Measurements from ENCODE around the gene MXD3. TPM values are rescaled to one million over a fixed set of nuclear protein-coding genes. Genes with fewer than 3 reads are reported as not detected.
"Not testable (repeated sequence)": the region's sequence is repeated elsewhere in the genome, so short reads cannot be mapped to it uniquely, and the experiment has no call there.

Gene MXD3
- total RNA-seq, 1 experiment from 2014 or later = 38.5 TPM

DNA sequence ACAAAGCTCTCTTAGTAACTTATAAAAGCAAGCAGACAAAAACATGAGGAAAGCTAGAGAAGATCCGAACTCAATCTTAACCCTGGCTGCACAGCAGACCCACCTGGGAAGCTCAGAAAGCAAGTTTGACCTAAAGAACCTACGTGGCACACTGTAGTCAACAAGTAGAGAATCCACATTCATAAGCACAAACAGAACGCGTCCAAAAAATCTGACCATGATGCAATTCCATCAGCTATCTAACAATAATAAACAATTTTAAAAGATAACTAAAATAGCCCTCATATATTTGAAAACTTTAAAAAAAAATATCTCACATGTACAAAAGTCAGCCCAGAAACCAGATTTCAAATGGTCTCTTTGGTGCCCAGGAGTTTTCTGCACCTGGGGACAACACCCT lies 35.1 kb upstream of the MXD3 start:
- DNase-seq (ENCODE audit: low spot score) = no peak
- in situ Hi-C loops (cut with HindIII; ENCODE audit: low sequenced_read_pairs) = loop anchor here (10.0 kb wide), 1 partner anchor 98 kb away; the partner anchor contains the start of gene PRR7

DNA sequence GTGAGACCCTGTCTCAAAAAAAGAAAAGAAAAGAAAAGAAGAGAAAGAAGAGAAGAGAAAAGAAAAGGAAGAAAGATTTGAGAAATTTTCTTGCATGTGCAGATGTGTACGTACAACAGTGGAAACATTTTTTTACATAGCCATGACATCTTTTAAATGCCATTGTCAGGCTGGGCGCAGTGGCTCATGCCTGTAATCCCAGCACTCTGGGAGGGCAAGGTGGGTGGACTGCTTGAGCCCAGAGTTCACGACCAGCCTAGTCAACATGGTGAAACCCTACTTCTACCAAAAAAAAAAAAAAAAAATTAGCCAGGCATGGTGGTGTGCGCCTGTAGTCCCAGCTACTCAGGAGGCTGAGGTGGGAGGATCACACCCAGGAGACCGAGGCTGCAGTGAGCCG lies 33.2 kb upstream of the MXD3 start:
- no peak for DNase-seq (ENCODE audit: low spot score)
- in situ Hi-C loops (cut with HindIII; ENCODE audit: low sequenced_read_pairs) = loop anchor here (10.0 kb wide), 1 partner anchor 100 kb away; the partner anchor contains the start of gene PRR7

DNA sequence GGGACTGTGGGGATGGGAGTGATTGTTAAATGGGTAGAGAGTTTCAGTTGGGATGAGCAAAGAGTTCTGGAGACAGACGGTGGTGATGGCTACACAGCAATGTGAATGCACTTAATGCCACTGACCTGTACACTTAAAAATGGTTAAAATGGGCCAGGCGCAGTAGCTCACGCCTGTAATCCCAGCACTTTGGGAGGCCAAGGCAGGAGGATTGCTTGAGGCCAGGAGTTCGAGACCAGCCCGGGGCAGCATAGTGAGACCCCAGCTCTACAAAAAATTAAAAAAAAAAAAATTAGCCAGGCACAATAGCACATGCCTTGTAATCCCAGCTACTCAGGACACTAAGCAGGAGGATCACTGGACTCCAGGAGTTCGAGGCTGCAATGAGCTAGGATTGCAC lies 32.1 kb upstream of the MXD3 start:
- in situ Hi-C loops (cut with HindIII; ENCODE audit: low sequenced_read_pairs) = loop anchor here (10.0 kb wide), 1 partner anchor 101 kb away; the partner anchor contains the start of gene PRR7
- DNase-seq (ENCODE audit: low spot score) = no peak

DNA sequence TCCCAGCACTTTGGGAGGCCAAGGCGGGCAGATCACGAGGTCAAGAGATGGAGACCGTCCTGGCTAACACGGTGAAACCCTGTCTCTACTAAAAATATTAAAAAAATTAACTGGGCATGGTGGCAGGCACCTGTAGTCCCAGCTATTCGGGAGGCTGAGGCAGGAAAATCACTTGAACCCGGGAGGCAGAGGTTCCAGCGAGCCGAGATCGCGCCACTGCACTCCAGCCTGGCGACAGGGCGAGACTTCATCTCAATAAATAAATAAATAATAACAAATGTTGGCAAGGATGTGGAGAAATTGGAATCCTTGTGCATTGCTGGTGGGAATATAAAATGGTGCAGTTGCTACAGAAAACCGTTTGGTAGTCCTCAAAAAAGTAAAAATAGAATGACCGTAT lies 31.3 kb upstream of the MXD3 start:
- in situ Hi-C loops (cut with HindIII; ENCODE audit: low sequenced_read_pairs) = loop anchor here (10.0 kb wide), 1 partner anchor 102 kb away; the partner anchor contains the start of gene PRR7

DNA sequence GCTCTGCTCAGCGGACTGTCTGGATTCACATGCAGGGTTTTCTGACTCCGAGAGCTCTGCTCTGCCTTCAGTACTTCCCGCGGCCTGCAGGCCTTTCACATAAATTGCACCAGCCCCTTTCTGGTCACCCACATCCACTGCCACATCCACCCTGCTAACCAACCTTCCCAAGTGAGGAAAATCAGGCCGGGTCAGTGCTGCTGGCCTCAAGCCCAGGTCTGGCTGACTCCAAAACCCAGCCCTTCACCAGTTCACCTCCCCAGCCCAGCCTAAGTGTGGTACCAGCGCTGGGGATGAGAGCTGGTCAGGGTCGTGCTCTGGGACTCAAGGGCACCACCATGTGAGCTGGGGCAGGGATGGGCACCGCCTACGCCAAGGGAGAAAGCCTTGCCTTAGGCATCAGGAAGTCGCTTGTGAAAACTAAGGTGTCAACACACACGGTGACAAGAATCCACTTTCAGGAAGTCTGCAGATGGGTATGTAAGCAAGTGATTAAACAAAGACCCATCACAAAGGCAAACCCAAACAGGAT lies 27.5 kb upstream of the MXD3 start:
- no peak for DNase-seq (ENCODE audit: low spot score)
- in situ Hi-C loops (cut with HindIII; ENCODE audit: low sequenced_read_pairs) = no loop called here

More for the DNA sequence above, 31.3 kb upstream of the MXD3 start:
- DNase-seq (ENCODE audit: low spot score) = not testable (repeated sequence)

DNA sequence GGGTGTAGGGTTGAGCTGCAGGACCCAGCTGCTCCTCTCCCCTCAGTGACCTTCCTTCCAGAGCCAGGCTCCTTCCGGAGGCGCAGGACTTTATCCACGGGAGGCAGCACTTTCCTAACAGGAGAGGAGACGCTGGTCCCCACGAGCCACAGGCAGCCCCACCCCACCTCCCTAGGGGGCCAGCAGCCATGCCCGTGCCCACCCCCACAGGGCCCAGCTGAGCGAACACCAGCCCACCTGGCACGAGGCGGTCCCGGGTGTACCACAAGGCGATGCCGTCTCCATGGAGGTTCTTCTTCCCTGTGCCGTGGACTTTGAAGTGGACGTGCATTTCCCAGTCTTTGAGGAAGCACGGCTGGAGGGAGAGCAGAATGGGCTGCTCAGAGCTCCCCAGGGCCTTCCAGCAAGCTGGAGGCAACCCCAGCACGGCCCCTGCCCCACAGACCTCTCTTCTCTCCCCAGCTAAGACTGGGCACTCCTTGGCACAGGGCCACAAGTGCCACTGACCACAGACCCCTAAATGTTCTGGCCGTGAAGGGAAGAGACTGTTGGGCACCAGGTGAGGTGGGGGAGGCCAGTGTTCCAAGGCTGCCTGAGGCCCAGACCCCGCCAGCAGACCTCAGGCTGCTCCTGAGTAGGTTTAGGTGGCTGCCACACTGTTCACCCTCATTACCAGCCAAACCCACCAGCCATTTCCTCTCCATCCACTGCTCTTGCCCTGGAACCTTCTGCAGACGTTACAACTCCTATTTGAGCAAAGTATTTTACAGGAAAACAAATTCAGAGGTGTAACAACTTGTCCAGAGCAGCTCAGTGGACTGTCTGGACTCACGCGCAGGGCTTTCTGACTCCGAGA lies 26.8 kb upstream of the MXD3 start:
- in situ Hi-C loops (cut with HindIII; ENCODE audit: low sequenced_read_pairs) = no loop called here
- no peak for DNase-seq (ENCODE audit: low spot score)

DNA sequence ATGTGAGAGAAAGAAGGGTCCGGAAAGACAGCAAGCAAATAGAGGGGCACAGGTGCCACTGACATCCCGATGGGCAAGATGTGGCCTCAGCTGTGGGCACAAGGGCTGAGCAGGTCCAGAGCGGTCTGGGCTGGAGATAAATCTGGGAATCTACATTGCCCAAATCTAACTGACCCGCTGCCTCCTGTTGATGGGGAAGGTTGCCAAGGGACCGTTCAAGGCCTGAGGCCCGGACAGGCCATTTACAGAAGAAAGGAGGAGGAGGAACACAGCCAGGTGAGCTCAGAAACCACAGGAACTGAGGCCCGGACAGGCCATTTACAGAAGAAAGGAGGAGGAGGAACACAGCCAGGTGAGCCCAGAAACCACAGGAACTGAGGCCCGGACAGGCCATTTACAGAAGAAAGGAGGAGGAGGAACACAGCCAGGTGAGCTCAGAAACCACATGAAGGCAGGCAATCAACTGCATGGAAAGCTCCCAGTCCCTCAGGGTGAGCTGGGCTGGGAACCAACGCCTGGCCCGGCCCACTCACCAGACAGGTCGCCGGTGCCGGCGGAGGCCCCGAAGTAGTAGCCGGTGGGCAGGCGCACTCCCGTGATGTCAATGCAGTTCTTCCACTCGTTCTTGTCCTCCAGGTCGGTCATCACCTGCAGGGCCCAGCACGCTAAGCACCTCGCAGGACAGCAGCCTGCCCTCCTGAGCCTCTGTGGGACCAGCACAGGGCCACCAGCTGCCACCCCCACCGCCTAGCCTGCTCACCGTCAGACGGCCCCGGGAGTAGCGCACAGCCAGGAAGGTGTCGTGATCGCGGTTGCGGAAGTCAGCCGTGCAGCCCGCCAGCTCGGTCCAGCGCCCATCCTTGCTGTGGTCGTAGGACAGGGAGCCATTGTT lies 25.2 kb upstream of the MXD3 start:
- no peak for DNase-seq (ENCODE audit: low spot score)
- in situ Hi-C loops (cut with HindIII; ENCODE audit: low sequenced_read_pairs) = no loop called here

DNA sequence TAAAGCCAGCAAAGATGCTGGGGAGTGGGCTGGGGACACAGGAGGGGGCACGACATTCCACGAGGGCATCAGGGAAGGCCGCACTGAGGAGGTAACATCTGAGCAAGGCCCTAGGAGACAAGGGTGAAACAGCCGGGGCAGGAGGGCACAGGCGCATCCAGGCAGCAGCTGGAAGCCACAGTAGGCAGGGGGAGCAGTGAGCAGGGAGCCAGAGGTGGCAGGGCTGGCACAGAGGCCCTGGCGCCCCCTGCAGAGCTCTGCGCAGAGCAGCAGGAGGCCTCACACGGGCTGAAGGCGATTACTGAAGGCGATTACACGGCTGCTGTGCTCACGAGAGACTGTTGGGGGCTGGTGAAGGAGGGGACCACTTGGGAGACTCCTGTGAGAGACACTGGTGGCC lies 24.4 kb upstream of the MXD3 start:
- DNase-seq (ENCODE audit: low spot score) = no peak
- in situ Hi-C loops (cut with HindIII; ENCODE audit: low sequenced_read_pairs) = no loop called here

DNA sequence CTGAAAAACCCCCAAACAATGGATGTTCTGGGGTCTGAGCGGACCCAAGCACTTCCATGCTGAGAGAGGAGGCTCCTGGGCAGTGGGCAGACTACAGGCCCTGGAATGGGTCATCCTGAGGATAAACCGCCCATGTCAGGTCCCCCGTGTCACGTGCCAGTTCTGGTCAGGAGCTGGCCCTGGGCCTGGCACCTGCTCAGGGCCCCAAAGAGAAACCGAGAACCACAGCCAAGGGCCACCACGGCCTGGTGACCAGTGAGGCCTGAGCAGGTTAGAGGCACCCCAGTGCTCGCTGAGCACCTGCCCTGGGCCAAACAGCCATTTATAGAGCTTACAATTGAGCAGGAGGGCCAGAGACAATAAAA lies 24.0 kb upstream of the MXD3 start:
- DNase-seq (ENCODE audit: low spot score) = no peak
- in situ Hi-C loops (cut with HindIII; ENCODE audit: low sequenced_read_pairs) = no loop called here

DNA sequence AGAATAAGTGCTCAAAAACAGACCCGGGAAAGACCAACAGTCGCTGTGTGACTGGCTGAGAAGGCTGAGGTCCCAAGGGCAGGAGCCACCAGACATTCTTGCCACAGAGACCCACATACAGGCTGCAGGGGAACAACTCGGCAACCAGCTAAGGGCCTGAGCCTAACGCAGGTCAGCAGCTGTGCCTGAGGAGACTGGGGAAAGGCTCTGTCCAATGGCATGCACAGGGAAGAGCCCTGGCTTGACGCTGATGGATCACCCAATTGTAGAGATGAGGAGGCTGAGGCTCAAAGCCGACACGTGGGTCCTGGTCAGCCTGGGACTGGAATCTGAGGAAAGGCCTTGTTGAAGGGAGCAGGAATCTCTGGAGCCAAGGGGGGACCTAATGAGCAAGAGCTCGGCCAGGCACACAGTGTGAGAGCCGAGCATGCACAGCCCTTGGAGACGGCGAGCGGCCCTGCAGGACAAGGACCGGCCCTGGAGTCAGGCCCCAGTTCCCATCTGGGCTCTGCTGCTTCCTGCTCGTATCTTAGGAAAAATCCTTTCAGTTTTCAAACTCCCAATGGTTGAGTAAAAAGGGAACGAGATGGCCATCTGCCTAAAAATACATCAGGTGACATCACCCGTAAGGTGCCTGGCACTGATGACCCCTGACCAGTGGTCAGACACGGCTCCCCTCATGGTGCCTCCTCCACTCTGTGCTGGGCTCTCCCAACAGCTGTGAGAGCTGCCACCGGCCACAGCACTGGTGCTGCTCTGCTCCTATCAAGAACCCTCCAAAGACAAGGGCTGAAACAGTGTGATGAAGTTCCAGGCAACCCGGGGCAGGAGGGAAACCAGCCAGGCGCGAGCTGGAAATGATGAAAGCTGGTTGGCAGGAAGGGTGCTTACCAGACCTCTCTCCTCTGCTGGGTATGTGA lies 23.3 kb upstream of the MXD3 start:
- DNase-seq (ENCODE audit: low spot score) = no peak
- in situ Hi-C loops (cut with HindIII; ENCODE audit: low sequenced_read_pairs) = no loop called here

DNA sequence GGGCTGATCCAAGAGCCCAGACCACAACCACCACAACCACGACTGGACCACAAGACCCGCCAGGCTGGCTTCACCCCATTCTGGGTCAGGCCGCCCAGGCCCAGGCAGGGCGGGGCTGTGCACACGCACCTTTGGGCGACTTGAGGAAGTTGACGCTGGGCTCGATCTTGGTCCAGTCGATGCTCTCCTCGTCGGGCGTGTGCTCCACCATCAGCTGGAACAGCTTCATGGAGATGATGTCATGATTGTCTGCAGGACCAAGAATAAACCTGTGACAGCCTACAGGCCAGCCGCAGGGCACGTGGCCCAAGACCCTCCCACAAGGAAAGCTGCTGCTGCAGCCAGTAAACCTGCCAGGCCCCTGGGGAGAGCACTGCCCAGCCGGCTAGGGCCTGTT lies 22.5 kb upstream of the MXD3 start:
- DNase-seq (ENCODE audit: low spot score) = no peak
- in situ Hi-C loops (cut with HindIII; ENCODE audit: low sequenced_read_pairs) = no loop called here

DNA sequence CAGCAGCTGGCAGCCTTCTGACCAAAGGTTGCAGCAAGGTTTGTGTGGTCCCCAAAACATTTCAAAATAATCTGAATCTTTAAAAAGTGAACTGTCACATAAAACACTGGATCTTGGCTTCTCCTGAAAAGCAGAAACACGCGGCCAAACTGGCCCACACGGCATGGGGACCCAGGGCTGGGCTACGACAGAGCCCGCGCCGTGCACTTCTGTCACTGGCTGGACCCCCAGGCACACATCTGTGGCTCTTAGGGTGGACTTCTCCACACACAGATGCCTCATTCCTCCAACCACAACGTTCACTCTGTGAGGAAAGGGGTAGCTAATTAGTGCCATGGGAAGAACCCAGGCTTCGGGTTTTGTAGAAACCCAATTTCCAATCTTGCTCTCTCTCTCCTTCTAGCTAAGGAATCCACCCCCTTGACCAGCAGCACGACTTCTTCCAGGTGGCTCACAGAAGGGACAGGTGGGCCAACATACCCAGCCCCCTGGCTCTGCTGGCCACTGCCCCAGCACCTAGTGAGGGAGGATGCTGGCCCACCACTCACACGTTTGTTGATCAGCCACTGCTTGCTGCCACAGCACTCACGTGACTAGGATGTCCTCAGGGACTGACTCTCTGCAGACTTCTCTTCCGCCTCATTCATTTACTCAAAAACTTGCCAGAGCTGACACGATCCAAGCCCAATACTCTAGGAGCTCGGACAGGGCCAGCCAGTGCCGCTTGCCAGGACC lies 21.9 kb upstream of the MXD3 start:
- in situ Hi-C loops (cut with HindIII; ENCODE audit: low sequenced_read_pairs) = no loop called here
- no peak for DNase-seq (ENCODE audit: low spot score)

DNA sequence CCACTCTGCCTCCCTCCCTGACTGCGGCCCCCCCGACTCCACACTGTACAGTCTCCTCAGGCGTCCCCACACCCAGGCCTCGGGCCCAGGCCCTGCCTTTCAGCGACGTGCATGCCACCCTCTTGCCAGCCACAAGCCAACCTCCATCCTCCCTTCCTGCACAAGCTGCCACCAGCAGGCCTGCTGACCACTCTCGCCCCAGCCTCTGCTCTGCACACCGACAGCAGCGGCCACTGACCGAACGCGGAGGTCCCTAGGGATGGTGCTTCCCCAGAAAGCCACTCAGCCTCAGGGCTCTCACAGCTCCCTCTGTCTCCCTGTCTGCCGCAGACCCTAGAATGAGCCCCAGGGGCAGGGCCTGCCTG lies 21.2 kb upstream of the MXD3 start:
- no peak for DNase-seq (ENCODE audit: low spot score)
- in situ Hi-C loops (cut with HindIII; ENCODE audit: low sequenced_read_pairs) = no loop called here

DNA sequence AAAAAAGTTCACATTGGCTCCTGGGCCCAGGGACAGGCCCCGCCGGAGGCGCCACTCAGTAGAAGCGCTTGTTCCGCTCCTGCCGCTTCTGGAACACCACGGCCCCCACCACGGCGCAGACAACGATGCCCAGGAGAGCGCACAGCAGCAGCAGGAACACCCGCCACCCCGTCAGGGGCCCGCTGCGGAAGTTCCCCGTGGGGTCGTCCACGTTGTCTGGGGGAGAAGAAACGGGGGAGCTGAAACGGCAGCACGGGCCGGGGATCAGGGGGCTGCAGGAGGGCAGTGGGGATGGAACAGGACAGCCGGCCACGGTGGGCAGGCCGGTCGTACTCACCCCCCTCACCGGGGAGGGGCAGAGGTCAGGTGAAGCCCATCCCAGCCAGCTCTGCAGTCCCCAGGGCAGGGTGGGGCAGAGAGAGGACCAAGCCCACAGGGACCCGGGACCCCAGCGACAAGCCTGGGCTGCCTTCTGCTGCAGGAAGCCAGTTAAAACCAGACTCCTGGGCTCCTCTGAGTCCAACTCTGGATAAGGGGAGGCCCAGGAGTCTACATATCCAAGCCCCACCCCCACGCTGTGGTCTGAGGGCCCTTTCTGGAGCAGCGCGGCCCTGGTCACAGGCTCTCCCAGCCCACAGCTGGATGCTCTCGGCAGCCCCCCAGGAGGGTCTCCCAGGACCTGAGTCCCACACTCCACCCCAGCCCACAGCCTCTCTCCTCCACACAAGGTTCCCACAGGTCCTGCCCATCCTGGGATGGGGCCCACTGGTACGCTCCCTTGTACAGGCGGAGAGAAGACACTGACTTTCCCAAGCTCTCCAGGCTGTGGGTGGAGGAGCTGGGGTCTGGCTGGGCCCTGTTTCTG lies 20.6 kb upstream of the MXD3 start:
- in situ Hi-C loops (cut with HindIII; ENCODE audit: low sequenced_read_pairs) = no loop called here

DNA sequence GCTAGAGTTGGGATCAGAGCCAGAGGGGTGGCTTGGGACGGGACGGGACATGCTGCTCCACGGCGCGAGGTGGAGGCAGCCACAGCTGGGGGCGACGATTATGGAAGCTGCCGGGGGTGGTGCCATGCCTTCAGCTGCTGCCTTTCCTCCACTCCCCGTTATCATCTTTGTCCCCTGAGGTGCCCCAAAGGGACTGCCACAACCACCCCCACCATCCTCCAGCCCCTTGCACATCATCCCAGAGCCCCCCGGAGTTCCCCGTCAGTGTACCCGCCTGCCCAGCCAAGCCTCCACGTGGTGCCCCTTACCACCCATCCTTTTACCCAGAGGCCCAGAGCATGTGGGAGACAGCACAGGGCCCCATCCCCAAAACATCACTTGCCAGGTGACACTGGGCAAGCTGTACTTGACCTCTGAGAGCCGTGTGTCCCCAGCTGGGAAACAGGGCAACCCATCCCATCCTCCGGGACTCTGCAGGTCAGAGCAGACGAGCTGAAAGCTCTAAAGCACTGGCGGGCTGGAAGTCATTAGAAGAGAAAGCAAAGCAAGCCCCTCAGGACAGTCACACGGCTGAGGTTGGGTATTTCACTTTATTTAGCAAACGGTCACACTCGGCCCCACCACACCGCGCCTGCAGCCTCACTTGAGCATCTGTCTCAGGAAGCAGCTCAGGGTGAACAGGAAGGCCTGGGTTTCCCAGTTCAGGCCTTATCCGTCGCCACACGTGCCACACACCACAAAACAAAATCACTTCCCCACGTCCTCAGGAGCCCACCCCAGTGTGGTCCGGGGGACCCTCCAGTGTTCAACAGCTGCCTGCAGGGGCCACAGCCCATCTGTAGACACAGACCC lies 19.5 kb upstream of the MXD3 start:
- in situ Hi-C loops (cut with HindIII; ENCODE audit: low sequenced_read_pairs) = no loop called here
- DNase-seq (ENCODE audit: low spot score) = no peak

More for the DNA sequence above, 20.6 kb upstream of the MXD3 start:
- no peak for DNase-seq (ENCODE audit: low spot score)

DNA sequence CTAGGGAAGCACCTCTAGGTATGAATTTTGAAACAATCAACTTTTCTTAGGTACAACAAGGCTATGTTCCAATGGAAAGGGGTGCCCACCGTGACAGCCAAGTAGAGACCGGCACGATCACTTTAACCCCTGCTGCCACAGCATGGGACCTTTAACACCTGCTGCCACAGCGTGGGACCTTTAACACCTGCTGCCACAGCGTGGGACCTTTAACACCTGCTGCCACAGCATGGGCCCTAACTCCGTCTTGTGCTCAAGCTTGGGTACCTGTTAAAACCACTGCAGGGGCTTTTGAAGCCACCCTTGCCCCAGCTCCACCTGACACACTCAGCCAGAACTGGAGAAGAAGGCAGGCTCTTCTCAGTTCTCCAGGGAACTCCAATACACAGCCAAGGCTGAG lies 18.2 kb upstream of the MXD3 start:
- in situ Hi-C loops (cut with HindIII; ENCODE audit: low sequenced_read_pairs) = no loop called here
- no peak for DNase-seq (ENCODE audit: low spot score)

Data from G401 (cell line).